KOPT-K1 (cell line): ENCODE data around the gene SPEF2.

Experiments
- H3K27ac ChIP-seq: fragments of 200-600 bp; sonication (generic); 2 replicates; pipeline ENCODE4 v1.5.1; 2016; ENCODE audit warnings: antibody characterized with exemption, mild to moderate bottlenecking, low read depth, low read length; ENCODE audit not compliant: poor library complexity, severe bottlenecking
- H3K36me3 ChIP-seq: fragments of 200-600 bp; sonication (generic); 2 replicates; pipeline ENCODE4 v1.5.1; 2017; ENCODE audit warnings: antibody characterized with exemption, mild to moderate bottlenecking, low read length, moderate library complexity; ENCODE audit not compliant: insufficient read depth
- H3K9me3 ChIP-seq: fragments of 200-600 bp; sonication (generic); 2 replicates; pipeline ENCODE4 v1.5.1; 2017; ENCODE audit warnings: antibody characterized with exemption, low read length, mild to moderate bottlenecking; ENCODE audit not compliant: insufficient read depth, poor library complexity, severe bottlenecking

The SPEF2 gene

GRCh38 chr5:35741126-35741716 lies 123.6 kb downstream of the SPEF2 start:
- no peaks in the 10 kb centered on the region for H3K36me3 ChIP-seq
- peaks cover 5% of the 10 kb centered on the region for H3K9me3 ChIP-seq
- no peak overlapping the region for H3K27ac ChIP-seq

DNA sequence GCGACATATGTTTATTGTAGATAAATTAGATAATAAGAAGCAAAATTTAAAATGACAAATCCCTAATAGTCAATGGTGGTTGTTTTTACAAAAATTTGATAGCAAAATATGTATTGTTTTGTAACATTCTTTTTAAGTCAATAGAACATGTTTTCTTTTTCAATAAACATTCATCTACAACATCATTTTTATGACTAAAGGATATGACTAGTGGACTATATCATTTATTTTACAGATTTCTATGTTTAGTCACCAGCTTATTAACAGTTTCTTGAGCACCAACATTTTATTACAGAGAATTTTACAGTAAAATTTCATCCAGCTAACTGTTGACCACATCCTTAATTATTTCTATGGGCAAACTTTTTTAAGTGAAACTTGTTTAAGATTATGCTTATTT lies 124.3 kb downstream of the SPEF2 start:
- no peak overlapping the region for H3K27ac ChIP-seq
- H3K36me3 ChIP-seq: no peaks in the 10 kb centered on the region
- no peaks in the 10 kb centered on the region for H3K9me3 ChIP-seq

DNA sequence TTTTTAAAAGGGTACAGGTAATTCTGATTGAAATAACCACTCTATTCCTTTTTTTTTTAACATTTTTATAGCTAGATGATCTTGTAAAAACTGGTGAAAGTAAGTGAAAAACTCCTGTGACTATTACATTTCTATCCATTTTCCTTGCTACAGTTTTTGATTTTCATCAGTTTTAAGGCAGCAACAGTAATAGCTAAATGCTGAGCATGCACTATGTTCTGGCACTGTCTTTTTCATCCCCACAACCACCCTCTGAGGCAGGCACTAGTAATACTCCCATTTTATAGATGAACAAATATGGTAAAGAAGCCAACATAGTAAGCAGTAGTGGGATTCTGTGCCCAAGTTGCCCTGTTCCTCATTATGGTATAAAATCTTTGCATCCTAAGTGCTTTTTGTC lies 126.0 kb downstream of the SPEF2 start:
- no peaks in the 10 kb centered on the region for H3K9me3 ChIP-seq
- H3K27ac ChIP-seq: no peak overlapping the region
- H3K36me3 ChIP-seq: no peaks in the 10 kb centered on the region

DNA sequence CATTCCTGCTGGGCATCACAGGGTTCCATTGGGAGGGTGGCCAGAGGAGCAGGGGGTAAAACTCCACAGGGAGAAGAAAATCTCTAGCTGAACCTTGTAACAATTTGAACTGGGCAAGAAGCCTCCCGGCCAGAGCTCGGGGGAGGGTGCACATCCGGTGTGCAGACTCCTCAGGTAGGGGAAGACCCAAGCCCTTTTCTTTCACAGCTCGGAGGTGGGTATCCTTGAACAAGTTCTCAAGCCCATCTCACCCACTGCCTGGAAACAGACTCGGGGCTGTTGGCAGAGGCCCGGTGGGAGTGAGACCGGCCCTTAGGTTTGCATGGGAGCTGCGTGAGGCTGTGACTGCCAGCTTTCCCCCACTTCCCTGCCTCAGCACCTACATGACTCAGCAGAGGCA lies 127.5 kb downstream of the SPEF2 start:
- H3K27ac ChIP-seq: no peak overlapping the region
- H3K9me3 ChIP-seq: no peaks in the 10 kb centered on the region
- no peaks in the 10 kb centered on the region for H3K36me3 ChIP-seq

DNA sequence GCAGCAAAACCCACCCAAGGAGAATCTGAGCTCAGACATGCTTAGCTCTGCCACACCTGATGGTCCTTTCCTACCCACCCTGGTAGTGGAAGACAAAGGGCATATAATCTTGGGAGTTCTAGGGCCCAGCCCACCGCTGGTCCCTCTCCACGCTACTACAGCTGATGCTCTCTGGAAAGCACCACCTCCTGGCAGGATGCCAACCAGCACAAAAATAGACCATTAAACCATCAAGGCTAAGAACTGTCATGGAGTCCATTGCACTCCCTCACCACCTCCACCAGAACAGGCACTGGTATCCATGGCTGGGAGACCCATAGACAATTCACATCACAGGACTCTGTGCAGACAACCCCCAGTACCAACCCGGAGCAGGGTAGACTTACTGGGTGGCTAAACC lies 128.0 kb downstream of the SPEF2 start:
- Histone ChIP-seq H3K27ac (no peak overlapping the region), H3K36me3 (no peaks in the 10 kb centered on the region), H3K9me3 (no peaks in the 10 kb centered on the region)

- no peaks in the 10 kb centered on the region for H3K9me3 ChIP-seq
- no peak overlapping the region for H3K27ac ChIP-seq
- no peaks in the 10 kb centered on the region for H3K36me3 ChIP-seq
Measured at GRCh38 chr5:35752012-35752411, 134.3 kb downstream of the SPEF2 start.

GRCh38 chr5:35753500-35753899 lies 135.8 kb downstream of the SPEF2 start:
- Histone ChIP-seq H3K36me3 (no peaks in the 10 kb centered on the region), H3K9me3 (no peaks in the 10 kb centered on the region), H3K27ac (no peak overlapping the region)

- Histone ChIP-seq H3K9me3 (no peaks in the 10 kb centered on the region), H3K36me3 (no peaks in the 10 kb centered on the region), H3K27ac (no peak overlapping the region)
Measured at GRCh38 chr5:35754481-35754880, 136.8 kb downstream of the SPEF2 start.

DNA sequence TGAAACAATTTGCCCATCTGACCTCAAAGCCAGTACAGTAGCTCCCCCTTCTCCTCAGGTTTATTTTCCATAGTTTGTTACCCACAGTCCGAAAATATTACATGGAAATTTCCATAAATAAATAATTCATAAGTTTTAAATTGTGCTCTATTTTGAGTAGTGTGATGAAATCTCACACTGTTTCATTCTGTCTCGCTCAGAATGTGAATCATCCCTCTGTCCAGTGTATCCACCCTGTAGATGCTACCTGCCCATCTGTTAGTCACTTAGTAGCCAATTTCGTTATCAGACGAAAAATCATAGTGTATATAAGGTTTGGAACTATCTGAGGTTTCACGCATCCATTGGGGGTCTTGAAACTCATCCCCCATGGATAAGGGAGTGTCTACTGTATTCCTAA lies 138.3 kb downstream of the SPEF2 start:
- H3K27ac ChIP-seq: no peak overlapping the region
- no peaks in the 10 kb centered on the region for H3K36me3 ChIP-seq
- H3K9me3 ChIP-seq: no peaks in the 10 kb centered on the region

DNA sequence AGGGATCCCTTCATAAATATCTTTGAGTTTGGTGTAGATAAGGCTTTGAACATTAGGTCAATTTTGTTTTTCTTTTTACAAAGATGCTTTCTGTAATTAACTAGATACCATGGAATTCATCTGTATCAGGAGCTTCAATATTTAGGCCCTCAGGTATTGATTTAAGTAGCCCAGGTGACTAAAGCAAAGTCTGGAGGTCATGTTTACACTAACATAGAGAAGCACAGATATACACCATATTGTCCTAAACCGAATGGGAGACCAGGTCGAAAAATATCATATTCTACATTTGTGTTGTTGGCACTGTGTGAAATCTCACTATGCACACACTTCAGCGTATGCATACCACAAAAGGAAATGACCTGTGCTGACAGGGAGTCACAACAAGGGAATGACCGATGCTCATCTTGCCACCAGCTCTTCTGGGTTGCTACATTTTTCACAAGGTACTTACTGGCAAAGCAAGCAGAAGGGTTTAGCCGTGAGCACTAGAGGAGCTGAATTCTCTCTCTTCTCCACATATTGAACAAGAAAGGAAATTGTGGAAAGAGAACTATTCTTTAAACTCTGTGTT lies 140.6 kb downstream of the SPEF2 start:
- Histone ChIP-seq H3K9me3 (no peaks in the 10 kb centered on the region), H3K36me3 (no peaks in the 10 kb centered on the region)

GRCh38 chr5:35761541-35761940 lies 143.9 kb downstream of the SPEF2 start:
- no peaks in the 10 kb centered on the region for H3K36me3 ChIP-seq
- H3K9me3 ChIP-seq: no peaks in the 10 kb centered on the region
- H3K27ac ChIP-seq: no peak overlapping the region

More for the DNA sequence above, 140.6 kb downstream of the SPEF2 start:
- H3K27ac ChIP-seq: no peak overlapping the region

GRCh38 chr5:35762368-35762767 lies 144.7 kb downstream of the SPEF2 start:
- Histone ChIP-seq H3K9me3 (no peaks in the 10 kb centered on the region), H3K36me3 (no peaks in the 10 kb centered on the region), H3K27ac (no peak overlapping the region)

DNA sequence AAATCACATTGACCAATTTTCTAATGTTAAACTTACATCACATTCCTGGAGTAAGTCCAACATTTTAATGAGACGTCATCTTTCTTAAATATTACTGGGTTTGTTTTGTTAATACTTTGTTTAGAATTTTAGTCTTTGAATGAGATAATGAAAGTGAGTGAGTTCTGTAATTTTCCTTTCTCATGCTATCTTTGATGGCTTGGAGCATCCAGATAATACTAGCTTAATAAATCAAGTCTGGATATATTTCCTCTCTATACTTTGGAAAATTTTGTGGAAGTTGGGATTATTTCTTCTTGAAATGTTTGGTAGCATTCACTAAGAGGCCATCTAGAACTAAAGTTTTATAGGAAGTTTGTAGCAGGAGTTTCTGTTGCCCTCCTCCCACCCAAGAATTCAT lies 148.3 kb downstream of the SPEF2 start:
- no peaks in the 10 kb centered on the region for H3K9me3 ChIP-seq

GRCh38 chr5:35771300-35771699 lies 153.6 kb downstream of the SPEF2 start:
- no peak overlapping the region for H3K27ac ChIP-seq
- no peaks in the 10 kb centered on the region for H3K36me3 ChIP-seq
- no peaks in the 10 kb centered on the region for H3K9me3 ChIP-seq

More for the DNA sequence above, 148.3 kb downstream of the SPEF2 start:
- Histone ChIP-seq H3K27ac (no peak overlapping the region), H3K36me3 (no peaks in the 10 kb centered on the region)

- Histone ChIP-seq H3K9me3 (no peaks in the 10 kb centered on the region), H3K36me3 (no peaks in the 10 kb centered on the region), H3K27ac (no peak overlapping the region)
Measured at GRCh38 chr5:35771839-35772238, 154.2 kb downstream of the SPEF2 start.

DNA sequence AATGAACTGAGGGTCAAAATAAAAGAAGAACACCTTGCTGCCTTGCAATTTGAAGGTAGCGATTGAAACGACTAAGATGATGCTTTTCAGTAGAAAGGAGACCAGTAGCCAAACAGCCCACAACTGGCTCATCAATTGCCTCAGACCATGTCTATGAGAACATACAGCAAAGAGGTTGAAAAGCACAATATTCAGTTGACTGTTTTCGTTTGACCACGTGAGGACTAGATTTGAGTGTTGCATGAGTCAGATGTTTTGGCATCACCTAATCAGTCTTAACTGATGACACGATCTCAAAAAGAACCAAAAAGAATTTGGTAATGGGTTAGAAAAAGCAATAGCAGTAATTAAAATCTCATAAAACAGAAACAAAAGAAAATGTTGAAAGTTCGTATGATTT lies 156.3 kb downstream of the SPEF2 start:
- H3K27ac ChIP-seq: no peak overlapping the region
- H3K36me3 ChIP-seq: no peaks in the 10 kb centered on the region
- H3K9me3 ChIP-seq: no peaks in the 10 kb centered on the region
